NT2/D1 (cell line): Measurements from ENCODE around the gene SLC27A4.

Source experiments
- DNase-seq: peaks from one replicate; pipeline ENCODE4 v3.0.0-alpha.2; 2011; ENCODE audit warnings: low read depth, low spot score
- H3K27me3 ChIP-seq: 2 replicates; pipeline ENCODE4 v1.6.0; 2011; ENCODE audit warnings: mild to moderate bottlenecking; ENCODE audit not compliant: insufficient read length, insufficient read depth
- H3K36me3 ChIP-seq: 2 replicates; pipeline ENCODE4 v1.6.1; 2011; ENCODE audit warnings: mild to moderate bottlenecking, low read length, mixed read lengths; ENCODE audit not compliant: insufficient read depth, insufficient read length
- H3K4me1 ChIP-seq: 2 replicates; pipeline ENCODE4 v1.5.1; 2011; ENCODE audit not compliant: insufficient read depth, insufficient read length
- H3K4me3 ChIP-seq: 2 replicates; pipeline ENCODE4 v1.5.1; 2011; ENCODE audit warnings: low read depth; ENCODE audit not compliant: insufficient read length
- H3K9ac ChIP-seq: 2 replicates; pipeline ENCODE4 v1.6.0; 2011; ENCODE audit warnings: low read depth; ENCODE audit not compliant: insufficient read length
- H3K9me3 ChIP-seq: 2 replicates; pipeline ENCODE4 v1.5.1; 2011; ENCODE audit warnings: mild to moderate bottlenecking, low read length; ENCODE audit not compliant: insufficient read depth
- SUZ12 ChIP-seq: IDR thresholded peaks from 2 replicates; pipeline ENCODE4 v1.6.1; 2011; ENCODE audit not compliant: insufficient read length, insufficient read depth; ENCODE audit errors: extremely low read depth
- YY1 ChIP-seq: IDR thresholded peaks from 2 replicates; pipeline ENCODE4 v1.6.1; 2011; ENCODE audit not compliant: insufficient read length, insufficient read depth
- ZNF274 ChIP-seq: IDR thresholded peaks from 2 replicates; pipeline ENCODE4 v1.6.1; 2011; ENCODE audit warnings: mild to moderate bottlenecking, low read depth, low read length

Gene SLC27A4

DNA sequence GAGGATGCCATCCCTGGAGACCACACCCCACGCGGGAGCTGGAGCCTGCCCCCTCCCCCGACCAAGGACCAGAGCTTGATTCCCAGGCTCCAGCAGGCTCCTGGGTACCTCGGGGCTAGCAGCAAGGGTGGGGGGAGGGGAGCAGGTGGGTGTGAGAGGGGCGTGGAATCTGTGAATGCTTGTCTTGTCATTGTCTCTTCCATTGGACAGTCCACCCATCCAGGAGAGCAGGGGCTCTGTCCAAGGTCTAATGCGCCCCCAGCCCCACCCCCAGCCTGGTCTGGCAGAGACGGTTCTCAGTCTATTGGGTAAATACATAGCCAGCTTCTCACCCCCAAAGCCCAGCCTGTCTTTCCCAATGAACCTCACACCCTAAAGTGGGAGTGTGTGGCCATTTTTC is 53.6 kb downstream of the SLC27A4 start:
- TF ChIP-seq YY1 (no peak), SUZ12 (no peak), ZNF274 (no peak)
- Histone ChIP-seq H3K9ac (no peak overlapping the region), H3K4me3 (no peak overlapping the region), H3K9me3 (no peaks in the 10 kb centered on the region), H3K4me1 (peaks cover 21% of the 10 kb centered on the region), H3K27me3 (peaks cover 97% of the 10 kb centered on the region), H3K36me3 (peaks cover 25% of the 10 kb centered on the region)
- DNase-seq: no peak

DNA sequence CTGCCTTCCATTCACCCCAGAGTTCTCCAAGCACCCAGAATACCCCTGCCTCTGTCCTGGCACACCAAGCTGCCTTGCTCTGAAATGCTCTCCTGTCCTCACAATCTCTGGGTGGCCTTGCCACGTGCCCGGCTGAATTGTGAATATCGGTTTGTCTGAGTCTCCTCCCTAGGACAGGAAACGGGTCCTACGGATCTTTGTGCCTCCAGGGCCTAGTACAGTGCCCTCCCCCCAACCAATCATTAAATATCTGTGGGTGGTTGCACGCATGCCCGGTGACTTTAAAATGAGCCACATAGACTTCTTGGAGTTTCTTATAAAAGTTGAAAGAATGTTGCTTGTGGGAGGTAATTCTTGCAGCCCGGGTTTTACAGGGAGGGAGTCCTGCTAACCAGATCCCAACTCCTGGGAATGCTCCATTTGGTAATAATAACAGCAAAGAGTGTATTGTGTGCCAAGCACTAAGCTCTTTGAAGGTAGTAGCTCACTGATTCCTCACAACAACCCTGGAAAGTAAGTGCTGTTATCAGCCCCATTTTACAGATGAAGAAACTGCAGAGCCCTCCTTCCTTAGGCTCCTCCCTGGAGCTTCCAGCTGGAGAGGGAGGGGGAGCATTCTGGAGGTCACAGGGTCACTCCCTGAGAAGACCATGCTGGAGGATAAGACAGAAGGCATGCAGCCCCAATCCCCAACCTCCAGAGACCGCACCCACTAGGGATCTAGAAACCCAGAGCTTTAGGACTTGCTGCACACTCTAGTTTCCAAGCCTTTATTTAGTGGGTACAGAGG is 54.2 kb downstream of the SLC27A4 start:
- Histone ChIP-seq H3K27me3 (peaks cover 97% of the 10 kb centered on the region), H3K9ac (no peak overlapping the region), H3K9me3 (no peaks in the 10 kb centered on the region), H3K4me3 (no peak overlapping the region), H3K36me3 (peaks cover 19% of the 10 kb centered on the region), H3K4me1 (peaks cover 20% of the 10 kb centered on the region)
- no peak for DNase-seq
- TF ChIP-seq ZNF274 (no peak), SUZ12 (no peak), YY1 (no peak)

DNA sequence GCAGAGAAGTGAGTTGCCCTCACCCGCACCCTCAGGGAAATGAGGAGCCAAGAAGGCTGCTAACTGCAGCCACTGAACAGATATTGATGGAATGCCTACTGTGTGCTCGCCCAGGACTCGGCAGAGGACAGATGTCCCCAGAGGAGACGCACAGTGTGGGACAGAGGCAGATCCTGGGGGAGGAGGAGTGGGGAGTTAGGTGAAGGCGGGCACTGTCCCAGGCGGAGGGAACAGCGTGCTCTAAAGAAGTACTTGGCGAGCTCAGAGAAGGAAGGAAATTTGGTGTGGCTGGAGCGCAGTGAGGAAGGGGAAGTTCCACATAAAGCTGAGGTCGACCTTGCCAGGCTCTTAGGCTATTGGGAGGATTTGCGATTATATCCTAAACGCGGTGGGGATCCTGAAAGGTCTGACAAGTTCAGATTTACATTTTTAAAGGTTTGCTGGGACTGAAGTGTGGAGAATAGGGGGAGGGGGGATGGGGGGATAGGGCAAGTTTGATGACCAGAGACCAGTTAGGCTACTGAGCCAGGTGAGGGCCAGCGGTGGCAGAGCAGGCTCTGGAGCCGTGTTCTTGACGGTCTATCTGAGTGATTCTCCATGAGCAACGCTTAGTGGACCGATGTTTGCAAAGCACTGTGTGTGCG is 56.8 kb downstream of the SLC27A4 start:
- peaks cover 91% of the 10 kb centered on the region for H3K27me3 ChIP-seq

DNA sequence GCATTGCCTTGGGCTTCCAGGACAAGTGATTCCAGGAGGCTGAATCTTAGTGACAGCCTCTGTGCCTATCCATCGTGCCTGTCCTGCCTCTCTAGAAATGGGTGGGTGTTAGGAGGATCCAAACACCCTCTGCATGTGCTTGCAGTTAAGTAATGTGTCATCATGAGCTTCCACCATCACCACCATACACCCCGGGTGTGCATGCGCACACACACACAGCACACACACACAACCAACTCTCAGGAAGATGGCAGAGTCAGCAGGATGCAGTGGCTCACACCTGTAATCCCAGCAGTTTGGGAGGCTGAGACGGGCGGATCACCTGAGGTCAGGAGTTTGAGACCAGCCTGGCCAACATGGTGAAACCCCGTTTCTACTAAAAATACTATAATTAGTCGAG is 57.5 kb downstream of the SLC27A4 start:
- H3K9me3 ChIP-seq: no peaks in the 10 kb centered on the region
- peaks cover 18% of the 10 kb centered on the region for H3K4me1 ChIP-seq
- no peaks in the 10 kb centered on the region for H3K36me3 ChIP-seq
- H3K9ac ChIP-seq: no peak overlapping the region
- no peak for DNase-seq
- H3K4me3 ChIP-seq: no peak overlapping the region
- H3K27me3 ChIP-seq: peaks cover 86% of the 10 kb centered on the region
- TF ChIP-seq ZNF274: no peak
- no peak for TF ChIP-seq SUZ12

More for the DNA sequence above, 56.8 kb downstream of the SLC27A4 start:
- peak overlapping the region; percentile 21 for H3K9ac ChIP-seq
- TF ChIP-seq YY1 (no peak), ZNF274 (no peak), SUZ12 (no peak)
- DNase-seq: no peak
- peaks cover 18% of the 10 kb centered on the region for H3K4me1 ChIP-seq
- no peaks in the 10 kb centered on the region for H3K9me3 ChIP-seq
- H3K4me3 ChIP-seq: peak overlapping the region; percentile 0
- no peaks in the 10 kb centered on the region for H3K36me3 ChIP-seq

DNA sequence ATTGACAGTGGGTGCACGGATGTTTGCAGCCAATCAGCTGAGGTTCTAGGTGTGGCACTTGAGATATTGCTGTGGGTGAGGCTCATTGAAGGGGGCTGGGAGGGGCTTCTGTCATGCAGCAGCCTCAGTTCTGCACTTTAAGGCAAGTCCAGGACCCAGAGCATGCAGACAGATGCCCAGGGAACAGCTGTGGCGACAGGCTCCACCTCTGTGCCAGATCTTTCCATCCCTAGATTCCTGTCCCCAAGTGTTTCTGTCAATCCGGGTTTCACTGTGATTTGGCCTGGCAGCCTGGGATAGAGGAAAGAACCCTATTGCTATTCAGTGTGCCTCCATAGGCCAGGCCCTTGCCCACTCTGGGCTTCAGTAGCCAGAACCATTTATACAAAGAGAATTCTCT is 59.5 kb downstream of the SLC27A4 start:
- H3K4me1 ChIP-seq: peaks cover 12% of the 10 kb centered on the region
- no peak for DNase-seq
- TF ChIP-seq YY1 (no peak), SUZ12 (no peak), ZNF274 (no peak)
- H3K36me3 ChIP-seq: no peaks in the 10 kb centered on the region
- H3K27me3 ChIP-seq: peaks cover 79% of the 10 kb centered on the region
- H3K9ac ChIP-seq: no peak overlapping the region
- H3K4me3 ChIP-seq: no peak overlapping the region
- no peaks in the 10 kb centered on the region for H3K9me3 ChIP-seq

DNA sequence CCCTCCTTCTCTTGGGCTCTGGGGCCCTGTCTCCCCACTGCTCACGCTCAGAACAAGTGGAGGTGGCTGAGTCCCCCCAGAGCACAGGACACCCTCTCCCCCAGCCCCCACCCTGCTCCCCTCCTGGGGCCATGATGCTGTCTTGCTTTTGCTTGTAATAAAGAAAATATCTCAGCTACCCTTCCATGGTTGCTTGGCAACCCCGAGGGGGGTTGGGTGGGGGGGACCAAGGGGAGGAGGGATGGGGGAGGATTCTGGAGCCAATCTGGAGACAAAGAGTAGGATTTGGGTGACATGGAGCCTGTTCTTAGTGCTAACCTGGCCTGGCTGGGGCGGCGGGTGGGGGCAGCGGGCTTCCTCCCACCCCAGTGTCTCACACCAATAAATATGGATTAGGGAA is 64.2 kb downstream of the SLC27A4 start:
- DNase-seq: no peak
- TF ChIP-seq YY1: no peak
- TF ChIP-seq SUZ12: no peak
- no peak for TF ChIP-seq ZNF274
- Histone ChIP-seq H3K9me3 (no peaks in the 10 kb centered on the region), H3K4me3 (no peak overlapping the region), H3K4me1 (peaks cover 23% of the 10 kb centered on the region), H3K36me3 (no peaks in the 10 kb centered on the region), H3K9ac (no peak overlapping the region), H3K27me3 (peaks cover 58% of the 10 kb centered on the region)

DNA sequence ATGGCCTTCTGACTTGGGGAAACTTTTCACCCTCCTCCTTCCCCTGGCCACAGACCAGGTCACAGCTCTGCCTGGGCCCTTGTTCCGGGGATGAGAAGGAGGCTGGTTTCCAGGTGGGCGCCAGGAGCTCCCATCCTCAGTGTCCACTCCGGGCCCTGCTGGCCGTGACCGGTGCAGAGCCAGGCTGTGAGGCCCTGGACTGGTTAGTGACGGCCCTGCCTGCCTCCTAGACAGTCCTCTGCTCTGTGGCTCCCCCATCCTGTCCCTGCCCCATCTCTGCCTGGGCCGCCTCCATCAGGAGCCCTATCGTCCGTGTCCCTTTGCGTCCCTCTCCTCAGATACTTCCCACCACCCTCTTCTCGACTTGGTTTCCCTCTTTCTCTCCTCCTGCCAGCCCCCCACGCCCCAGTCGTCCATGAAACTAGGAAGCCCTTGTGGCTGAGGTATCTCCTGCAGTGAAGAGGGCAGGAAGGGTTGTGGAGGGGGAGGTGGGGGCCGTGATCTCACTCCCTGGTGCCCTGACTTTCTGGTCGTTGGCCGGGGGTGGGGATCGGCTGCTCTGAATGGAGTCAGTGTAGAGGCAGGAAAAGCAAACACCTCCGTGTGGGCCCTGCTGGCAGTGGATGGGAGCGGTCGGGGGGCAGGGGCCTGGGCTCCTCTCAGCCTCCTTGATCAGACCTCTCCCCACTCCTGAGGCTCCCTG is 64.9 kb downstream of the SLC27A4 start:
- no peak for TF ChIP-seq ZNF274
- TF ChIP-seq YY1: no peak
- TF ChIP-seq SUZ12: no peak
- H3K36me3 ChIP-seq: no peaks in the 10 kb centered on the region
- peaks cover 57% of the 10 kb centered on the region for H3K27me3 ChIP-seq
- no peaks in the 10 kb centered on the region for H3K9me3 ChIP-seq
- H3K4me1 ChIP-seq: peaks cover 29% of the 10 kb centered on the region
- H3K9ac ChIP-seq: peak overlapping the region; percentile 39
- no peak for DNase-seq
- no peak overlapping the region for H3K4me3 ChIP-seq
